ENCODE measurements around the gene MALSU1.
A peak's percentile ranks its signal among the peaks of the same experiment; 100 is the strongest.

MALSU1 gene

DNA sequence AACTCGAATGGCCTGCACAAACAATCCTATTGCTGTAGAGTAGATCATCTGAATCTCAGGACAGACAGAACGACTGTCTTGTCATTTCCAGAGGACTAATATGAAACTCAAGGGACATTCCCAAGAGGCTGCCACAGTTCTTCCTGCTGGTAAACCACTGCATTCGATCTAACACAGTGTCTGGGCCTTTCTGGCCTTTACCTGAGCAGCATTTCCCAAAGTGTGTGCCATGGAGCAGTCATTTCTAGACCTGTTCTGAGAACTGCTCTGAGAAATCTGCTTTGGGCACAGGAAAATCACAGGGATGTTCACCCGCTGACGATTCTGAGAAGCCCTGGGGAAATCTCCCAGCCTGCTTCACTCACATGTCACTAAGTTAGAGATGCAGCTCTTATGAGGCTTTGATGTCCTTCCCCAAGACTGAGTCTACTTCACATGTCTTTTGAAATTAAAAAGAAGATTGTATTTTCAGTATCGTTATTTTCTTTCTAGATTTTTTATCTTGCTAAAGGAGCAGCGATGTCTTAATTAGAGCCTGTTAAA lies 34.2 kb upstream of the MALSU1 start:
- Histone ChIP-seq H3K27ac (no peak overlapping the region), H3K4me3 (no peak overlapping the region)
- DNase-seq (ENCODE audit: low spot score) = no peak
- TF ChIP-seq, protein P1, sequence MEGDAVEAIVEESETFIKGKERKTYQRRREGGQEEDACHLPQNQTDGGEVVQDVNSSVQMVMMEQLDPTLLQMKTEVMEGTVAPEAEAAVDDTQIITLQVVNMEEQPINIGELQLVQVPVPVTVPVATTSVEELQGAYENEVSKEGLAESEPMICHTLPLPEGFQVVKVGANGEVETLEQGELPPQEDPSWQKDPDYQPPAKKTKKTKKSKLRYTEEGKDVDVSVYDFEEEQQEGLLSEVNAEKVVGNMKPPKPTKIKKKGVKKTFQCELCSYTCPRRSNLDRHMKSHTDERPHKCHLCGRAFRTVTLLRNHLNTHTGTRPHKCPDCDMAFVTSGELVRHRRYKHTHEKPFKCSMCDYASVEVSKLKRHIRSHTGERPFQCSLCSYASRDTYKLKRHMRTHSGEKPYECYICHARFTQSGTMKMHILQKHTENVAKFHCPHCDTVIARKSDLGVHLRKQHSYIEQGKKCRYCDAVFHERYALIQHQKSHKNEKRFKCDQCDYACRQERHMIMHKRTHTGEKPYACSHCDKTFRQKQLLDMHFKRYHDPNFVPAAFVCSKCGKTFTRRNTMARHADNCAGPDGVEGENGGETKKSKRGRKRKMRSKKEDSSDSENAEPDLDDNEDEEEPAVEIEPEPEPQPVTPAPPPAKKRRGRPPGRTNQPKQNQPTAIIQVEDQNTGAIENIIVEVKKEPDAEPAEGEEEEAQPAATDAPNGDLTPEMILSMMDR (IDR thresholded peaks at IDR 0.05) = no peak

DNA sequence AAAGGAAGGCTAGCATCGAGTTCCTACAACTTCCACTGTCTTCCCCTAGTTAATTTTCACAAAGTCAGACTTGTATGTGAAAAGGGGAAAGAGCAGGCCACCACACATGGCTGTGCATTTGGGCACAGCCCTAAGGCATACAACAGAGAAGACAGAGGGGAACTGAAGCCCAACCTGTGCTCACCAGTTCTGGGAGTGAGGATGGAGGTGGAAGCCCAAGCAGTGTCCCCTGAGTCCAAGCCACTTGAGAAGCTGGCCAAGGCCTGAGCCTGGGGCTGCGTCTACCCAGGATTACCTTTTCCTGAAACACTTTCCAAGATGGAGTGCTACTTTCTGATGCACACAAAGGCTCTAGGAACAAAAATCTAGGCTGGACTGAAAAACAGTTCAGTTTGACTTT lies 32.2 kb upstream of the MALSU1 start:
- no peak overlapping the region for H3K27ac ChIP-seq
- H3K4me3 ChIP-seq = no peak overlapping the region
- no peak for DNase-seq (ENCODE audit: low spot score)
- TF ChIP-seq, protein P1 (IDR thresholded peaks at IDR 0.05) = no peak

DNA sequence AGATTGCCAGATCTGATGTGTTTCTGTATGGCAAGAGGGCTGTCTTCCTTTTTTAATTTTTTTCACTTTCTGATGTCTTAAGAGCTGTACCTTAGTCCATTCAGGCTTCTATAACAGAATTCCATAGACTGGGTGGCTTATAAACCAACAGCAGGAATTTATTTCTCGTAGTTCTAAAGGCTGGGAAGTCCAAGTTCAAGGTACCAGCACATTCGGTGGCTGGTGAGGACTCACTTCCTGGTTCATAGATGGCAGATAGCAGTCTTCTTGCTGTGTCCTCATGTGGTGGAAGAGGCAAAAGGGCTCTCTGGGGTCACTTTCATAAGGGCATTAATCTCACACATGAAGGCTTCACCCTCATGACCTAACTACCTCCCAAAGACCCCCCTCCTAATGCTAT lies 31.8 kb upstream of the MALSU1 start:
- no peak overlapping the region for H3K27ac ChIP-seq
- TF ChIP-seq, protein P1 (IDR thresholded peaks at IDR 0.05) = no peak
- DNase-seq (ENCODE audit: low spot score) = no peak

GRCh38 chr7:23268167-23268566 lies 31.0 kb upstream of the MALSU1 start:
- no peak for DNase-seq (ENCODE audit: low spot score)
- Histone ChIP-seq H3K4me3 (no peak overlapping the region), H3K27ac (no peak overlapping the region)
- TF ChIP-seq, protein P1 (IDR thresholded peaks at IDR 0.05) = no peak

More for the DNA sequence above, 31.8 kb upstream of the MALSU1 start:
- no peak overlapping the region for H3K4me3 ChIP-seq

GRCh38 chr7:23268746-23269145 lies 30.4 kb upstream of the MALSU1 start:
- DNase-seq (ENCODE audit: low spot score) = no peak
- TF ChIP-seq, protein P1 (IDR thresholded peaks at IDR 0.05) = no peak
- Histone ChIP-seq H3K4me3 (no peak overlapping the region), H3K27ac (no peak overlapping the region)

DNA sequence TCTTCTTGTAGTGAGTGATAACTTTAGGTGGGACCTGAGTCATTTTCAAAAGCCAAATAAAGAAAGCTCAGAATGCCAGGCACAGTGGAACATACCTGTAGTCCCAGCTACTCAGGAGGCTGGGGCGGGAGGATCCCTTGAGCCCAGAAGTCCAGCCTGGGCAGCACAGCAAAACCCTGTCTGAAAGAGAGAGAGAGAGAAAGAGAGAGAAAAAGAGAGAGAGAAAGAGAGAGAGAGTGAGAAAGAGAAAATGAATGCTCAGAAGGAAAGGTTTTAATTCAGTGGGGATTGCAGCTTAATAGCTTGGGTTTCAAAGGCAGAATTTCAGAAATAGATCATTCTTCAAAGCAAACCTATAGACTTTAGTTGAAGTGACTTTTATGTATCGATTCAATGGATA lies 26.9 kb upstream of the MALSU1 start:
- no peak overlapping the region for H3K27ac ChIP-seq
- no peak for DNase-seq (ENCODE audit: low spot score)
- no peak overlapping the region for H3K4me3 ChIP-seq
- TF ChIP-seq, protein P1 (IDR thresholded peaks at IDR 0.05) = no peak

- Histone ChIP-seq H3K4me3 (no peak overlapping the region), H3K27ac (no peak overlapping the region)
- TF ChIP-seq, protein P1 (IDR thresholded peaks at IDR 0.05) = peak; percentile 49
These were observed 26.0 kb upstream of the MALSU1 start for GRCh38 chr7:23273141-23273599.

More at GRCh38 chr7:23273141-23273599, 26.0 kb upstream of the MALSU1 start:
- no peak for DNase-seq (ENCODE audit: low spot score)

Measured in coronary artery (tissue), 2 donors.